ENCODE measurements around the gene PANK4. TPM values are rescaled to one million over a fixed set of nuclear protein-coding genes. Genes with fewer than 3 reads are reported as not detected.
A peak's percentile ranks its signal among the peaks of the same experiment; 100 is the strongest.

PANK4 gene
- total RNA-seq, 1 experiment from 2014 or later: 20.5 TPM

GRCh38 chr1:2462819-2463218 is 63.6 kb downstream of the PANK4 start:
- ChIA-PET CTCF (no interaction called here), POLR2A (ENCODE audit: unreplicated experiment) (no interaction called here)
- Histone ChIP-seq H3K9me3 (ENCODE audit: insufficient read depth, low read depth) (no peaks in the 10 kb centered on the region), H3F3A (ENCODE audit: insufficient read depth, low read depth) (no peaks in the 10 kb centered on the region), H4K20me1 (ENCODE audit: insufficient read depth) (no peaks in the 10 kb centered on the region; the same call in 1 of the 2 replicates), H3K9me2 (ENCODE audit: insufficient read depth) (no peaks in the 10 kb centered on the region), H3K4me1 (replicated peaks; ENCODE audit: insufficient read depth) (peaks cover 8% of the 10 kb centered on the region; the same call in 1 of the 2 replicates), H3K27ac (no peak overlapping the region), H3K79me2 (ENCODE audit: low read depth) (no peaks in the 10 kb centered on the region), H3K36me3 (ENCODE audit: low read depth) (no peaks in the 10 kb centered on the region), H3K27me3 (ENCODE audit: insufficient read depth, low read depth) (peaks cover 46% of the 10 kb centered on the region), H3K4me2 (no peak overlapping the region), H2AFZ (no peak overlapping the region), H3K4me3 (no peak overlapping the region)
- BruUV-seq (replicated peaks): no TSS peak
- no peak for DNase-seq
- TF ChIP-seq EZH2 (IDR thresholded peaks at IDR 0.05; ENCODE audit: low read depth) (no peak), CTCF (conservative IDR thresholded peaks at IDR 0.05) (no peak)
- intact Hi-C loops (cut with micrococcal nuclease; ENCODE audit: unreplicated experiment): no loop called here

GRCh38 chr1:2460996-2461751 is 65.2 kb downstream of the PANK4 start:
- H3K4me3 ChIP-seq: no peak overlapping the region
- no peaks in the 10 kb centered on the region for H3F3A ChIP-seq (ENCODE audit: insufficient read depth, low read depth)
- TF ChIP-seq EZH2 (IDR thresholded peaks at IDR 0.05; ENCODE audit: low read depth): no peak
- no peak for TF ChIP-seq CTCF (conservative IDR thresholded peaks at IDR 0.05)
- H3K27ac ChIP-seq: no peak overlapping the region
- peaks cover 8% of the 10 kb centered on the region; the same call in 1 of the 2 replicates for H3K4me1 ChIP-seq (replicated peaks; ENCODE audit: insufficient read depth)
- no peaks in the 10 kb centered on the region for H3K36me3 ChIP-seq (ENCODE audit: low read depth)
- peaks cover 39% of the 10 kb centered on the region for H3K27me3 ChIP-seq (ENCODE audit: insufficient read depth, low read depth)
- CTCF ChIA-PET: no interaction called here
- DNase-seq: no peak
- no TSS peak for BruUV-seq (replicated peaks)
- no peaks in the 10 kb centered on the region for H3K9me3 ChIP-seq (ENCODE audit: insufficient read depth, low read depth)
- H4K20me1 ChIP-seq (ENCODE audit: insufficient read depth): no peaks in the 10 kb centered on the region; the same call in 1 of the 2 replicates
- no peaks in the 10 kb centered on the region for H3K9me2 ChIP-seq (ENCODE audit: insufficient read depth)
- POLR2A ChIA-PET (ENCODE audit: unreplicated experiment): no interaction called here
- no peak overlapping the region for H2AFZ ChIP-seq
- no peak overlapping the region for H3K4me2 ChIP-seq
- no peaks in the 10 kb centered on the region for H3K79me2 ChIP-seq (ENCODE audit: low read depth)
- intact Hi-C loops (cut with micrococcal nuclease; ENCODE audit: unreplicated experiment): no loop called here

- intact Hi-C loops (cut with micrococcal nuclease; ENCODE audit: unreplicated experiment): no loop called here
- Histone ChIP-seq H4K20me1 (ENCODE audit: insufficient read depth) (no peaks in the 10 kb centered on the region; the same call in 1 of the 2 replicates), H3K27me3 (ENCODE audit: insufficient read depth, low read depth) (peaks cover 29% of the 10 kb centered on the region), H2AFZ (no peak overlapping the region), H3K27ac (no peak overlapping the region), H3K79me2 (ENCODE audit: low read depth) (no peaks in the 10 kb centered on the region), H3F3A (ENCODE audit: insufficient read depth, low read depth) (no peaks in the 10 kb centered on the region), H3K9me3 (ENCODE audit: insufficient read depth, low read depth) (no peaks in the 10 kb centered on the region), H3K9me2 (ENCODE audit: insufficient read depth) (no peaks in the 10 kb centered on the region), H3K4me1 (replicated peaks; ENCODE audit: insufficient read depth) (peaks cover 8% of the 10 kb centered on the region; the same call in 1 of the 2 replicates), H3K4me3 (no peak overlapping the region), H3K4me2 (0 out of 2 replicates have a peak overlapping the region, but pooled peaks have one; percentile 7), H3K36me3 (ENCODE audit: low read depth) (no peaks in the 10 kb centered on the region)
- ChIA-PET POLR2A (ENCODE audit: unreplicated experiment) (no interaction called here), CTCF (no interaction called here)
- TF ChIP-seq CTCF (conservative IDR thresholded peaks at IDR 0.05) (no peak), EZH2 (IDR thresholded peaks at IDR 0.05; ENCODE audit: low read depth) (no peak)
- no peak for DNase-seq
- BruUV-seq (replicated peaks): no TSS peak
These were observed 66.2 kb downstream of the PANK4 start for GRCh38 chr1:2460203-2460602.
